Activated CD4-positive, alpha-beta memory T cell treated with anti-CD3 and anti-CD28 coated beads for 36 hours (primary cell): ENCODE data around the gene ATG12. TPM values are rescaled to one million over a fixed set of nuclear protein-coding genes. Genes with fewer than 3 reads are reported as not detected.

ENCODE experiments used
- CTCF ChIA-PET: fragments of 350-600 bp; sonication (Branson Sonifier 250); formaldehyde crosslinking; loops from one replicate; lab custom pipeline; 2021; ENCODE audit warnings: antibody characterized with exemption, inconsistent platforms; lab: Charles Lee
- POLR2A ChIA-PET: fragments of 350-600 bp; sonication (Branson Sonifier 250); formaldehyde crosslinking; loops from one replicate; lab custom pipeline; 2021; ENCODE audit warnings: antibody characterized with exemption; lab: Charles Lee
- DNase-seq: peaks from one replicate; pipeline ENCODE4 v3.0.0-alpha.2; 2020
- H3K27ac Mint-ChIP-seq: one replicate; pipeline ENCODE4 v1.8.0; 2021; ENCODE audit warnings: mixed read lengths
- H3K27me3 Mint-ChIP-seq: one replicate; pipeline ENCODE4 v1.8.0; 2021; ENCODE audit warnings: mixed read lengths
- H3K36me3 Mint-ChIP-seq: one replicate; pipeline ENCODE4 v1.8.0; 2021; ENCODE audit warnings: mixed read lengths
- H3K4me1 Mint-ChIP-seq: one replicate; pipeline ENCODE4 v1.8.0; 2021; ENCODE audit warnings: low read depth, mixed read lengths
- H3K4me3 Mint-ChIP-seq: one replicate; pipeline ENCODE4 v1.8.0; 2021; ENCODE audit warnings: mild to moderate bottlenecking, mixed read lengths
- H3K9me3 Mint-ChIP-seq: one replicate; pipeline ENCODE4 v1.8.0; 2021; ENCODE audit warnings: mixed read lengths
- intact Hi-C: fragments of 100-400 bp; cut with micrococcal nuclease; formaldehyde crosslinking; loops from one replicate; pipeline ENCODE4 v1.15.1; 2023
- total RNA-seq, 2 experiments: library from RNA; stranded (reverse); gene quantifications; one replicate each; pipeline ENCODE4 v1.2.3, GENCODE V29; 2021

The ATG12 gene
- total RNA-seq, 2 experiments from 2014 or later = 40.6 to 41.9 TPM

DNA sequence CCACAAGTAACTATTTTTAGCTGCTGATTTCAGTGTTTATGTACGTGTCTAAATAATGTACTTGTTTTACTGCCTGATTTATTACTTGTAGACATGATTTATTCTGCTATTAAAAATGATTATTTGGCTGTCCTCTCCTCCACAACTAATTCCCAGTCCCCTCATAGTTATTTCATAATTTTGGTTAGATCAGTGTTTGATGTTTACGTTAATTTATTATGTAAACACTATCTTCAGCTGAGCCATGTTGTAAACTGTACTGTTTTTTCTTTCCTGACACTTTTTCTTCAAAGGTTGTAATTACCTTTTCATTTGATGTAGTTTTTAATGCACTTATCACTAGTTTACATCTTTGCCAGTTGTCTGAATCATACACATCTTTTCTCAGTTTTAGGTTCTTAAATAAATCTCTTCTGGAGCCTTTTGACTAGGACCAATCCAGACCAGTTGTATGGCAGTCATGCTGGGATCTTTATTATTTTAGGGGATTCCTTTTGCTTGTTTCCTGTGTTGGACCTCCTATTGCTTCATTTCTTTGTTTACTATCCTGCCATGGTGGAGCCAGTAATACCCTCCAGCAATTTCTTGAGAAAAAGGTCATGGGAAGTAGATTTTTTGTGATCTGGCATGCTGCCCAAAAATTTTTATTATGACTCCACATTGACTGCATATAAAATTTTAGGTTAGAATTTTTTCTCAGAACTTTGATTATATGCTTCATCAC is 16.4 kb upstream of the ATG12 start:
- H3K27me3 Mint-ChIP-seq = no peaks in the 10 kb centered on the region
- peaks cover 11% of the 10 kb centered on the region for H3K36me3 Mint-ChIP-seq
- CTCF ChIA-PET = no interaction called here
- no peak overlapping the region for H3K4me3 Mint-ChIP-seq
- intact Hi-C loops = loop anchor here (2.0 kb wide), 1 partner anchor 15 kb away; no protein-coding TSS in a partner anchor
- H3K27ac Mint-ChIP-seq = no peak overlapping the region
- POLR2A ChIA-PET = interaction anchor here (1.3 kb wide), 1 partner anchor 17 kb away, joined by 4 read pairs; the partner anchor contains the start of genes AP3S1 and ATG12
- peaks cover 14% of the 10 kb centered on the region for H3K9me3 Mint-ChIP-seq
- peaks cover 26% of the 10 kb centered on the region for H3K4me1 Mint-ChIP-seq
- no peak for DNase-seq

GRCh38 chr5:115857057-115857479 is 15.7 kb upstream of the ATG12 start:
- H3K4me3 Mint-ChIP-seq = no peak overlapping the region
- peaks cover 11% of the 10 kb centered on the region for H3K36me3 Mint-ChIP-seq
- H3K27ac Mint-ChIP-seq = no peak overlapping the region
- intact Hi-C loops = loop anchor here (2.0 kb wide), 1 partner anchor 14 kb away; no protein-coding TSS in a partner anchor
- POLR2A ChIA-PET = interaction anchor here (1.3 kb wide), 1 partner anchor 16 kb away, joined by 4 read pairs; the partner anchor contains the start of genes AP3S1 and ATG12
- peaks cover 29% of the 10 kb centered on the region for H3K4me1 Mint-ChIP-seq
- H3K9me3 Mint-ChIP-seq = peaks cover 12% of the 10 kb centered on the region
- DNase-seq = no peak
- CTCF ChIA-PET = no interaction called here
- no peaks in the 10 kb centered on the region for H3K27me3 Mint-ChIP-seq

- ChIA-PET POLR2A (no interaction called here), CTCF (no interaction called here)
- Mint-ChIP-seq H3K9me3 (peaks cover 12% of the 10 kb centered on the region), H3K4me1 (peaks cover 37% of the 10 kb centered on the region), H3K36me3 (peaks cover 11% of the 10 kb centered on the region), H3K27me3 (no peaks in the 10 kb centered on the region), H3K27ac (no peak overlapping the region), H3K4me3 (no peak overlapping the region)
- intact Hi-C loops = loop anchor here (2.0 kb wide), 1 partner anchor 13 kb away; no protein-coding TSS in a partner anchor
- DNase-seq = no peak
Measured at GRCh38 chr5:115855959-115856358, 14.6 kb upstream of the ATG12 start.

DNA sequence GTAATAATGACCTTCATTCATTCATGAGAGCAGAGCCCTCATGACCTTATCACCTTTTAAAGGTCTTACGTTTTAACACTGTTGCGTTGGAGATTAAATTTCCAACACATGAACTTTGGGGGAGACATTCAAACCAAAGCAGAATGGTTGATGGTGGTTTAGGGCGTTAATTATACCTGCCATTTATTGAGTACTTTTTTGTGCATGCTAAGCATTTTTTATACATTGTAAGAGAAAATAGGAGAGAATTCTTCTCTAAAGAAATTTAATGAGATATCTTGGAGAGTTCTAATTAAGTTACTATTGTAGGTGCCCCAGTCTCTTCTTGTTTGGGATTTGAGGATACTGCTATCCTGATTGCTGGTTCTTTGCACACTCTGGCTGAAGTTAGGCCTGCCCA is 12.8 kb upstream of the ATG12 start:
- Mint-ChIP-seq H3K9me3 (peaks cover 12% of the 10 kb centered on the region), H3K27ac (no peak overlapping the region), H3K36me3 (peaks cover 11% of the 10 kb centered on the region), H3K4me1 (peaks cover 45% of the 10 kb centered on the region), H3K27me3 (no peaks in the 10 kb centered on the region), H3K4me3 (no peak overlapping the region)
- ChIA-PET POLR2A (no interaction called here), CTCF (no interaction called here)
- intact Hi-C loops = no loop called here
- no peak for DNase-seq

GRCh38 chr5:115850744-115851416 is 9.5 kb upstream of the ATG12 start:
- intact Hi-C loops = no loop called here
- Mint-ChIP-seq H3K4me3 (no peak overlapping the region), H3K27me3 (no peaks in the 10 kb centered on the region), H3K36me3 (peaks cover 11% of the 10 kb centered on the region), H3K27ac (no peak overlapping the region), H3K4me1 (peaks cover 31% of the 10 kb centered on the region), H3K9me3 (peaks cover 12% of the 10 kb centered on the region)
- DNase-seq = no peak
- ChIA-PET POLR2A (no interaction called here), CTCF (no interaction called here)

DNA sequence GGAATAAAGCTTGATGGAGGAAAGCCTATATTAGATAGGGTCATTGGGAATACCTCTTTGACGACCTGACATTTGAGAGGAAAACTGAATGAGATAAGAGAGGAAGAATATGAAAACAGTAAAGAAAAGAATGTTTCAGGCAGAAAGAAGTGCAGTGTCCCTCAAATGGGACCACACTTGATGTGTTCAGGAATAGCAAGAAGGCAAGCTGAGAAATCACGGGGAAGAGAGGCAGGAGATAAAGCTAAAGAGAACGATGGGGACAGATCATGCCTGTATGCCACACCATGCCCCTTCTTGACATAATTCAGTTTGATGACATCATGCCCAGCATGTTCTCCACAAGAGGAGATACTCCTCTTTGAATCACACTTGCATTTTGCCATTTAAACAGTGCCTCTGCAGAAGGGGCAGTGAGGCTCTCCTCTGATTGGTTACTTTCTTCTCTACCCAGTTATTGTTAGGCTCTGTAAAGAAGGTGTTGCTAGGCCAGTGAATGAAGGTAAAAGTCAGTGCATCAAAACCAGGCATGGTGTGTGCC is 8.0 kb upstream of the ATG12 start:
- peaks cover 39% of the 10 kb centered on the region for H3K4me1 Mint-ChIP-seq

DNA sequence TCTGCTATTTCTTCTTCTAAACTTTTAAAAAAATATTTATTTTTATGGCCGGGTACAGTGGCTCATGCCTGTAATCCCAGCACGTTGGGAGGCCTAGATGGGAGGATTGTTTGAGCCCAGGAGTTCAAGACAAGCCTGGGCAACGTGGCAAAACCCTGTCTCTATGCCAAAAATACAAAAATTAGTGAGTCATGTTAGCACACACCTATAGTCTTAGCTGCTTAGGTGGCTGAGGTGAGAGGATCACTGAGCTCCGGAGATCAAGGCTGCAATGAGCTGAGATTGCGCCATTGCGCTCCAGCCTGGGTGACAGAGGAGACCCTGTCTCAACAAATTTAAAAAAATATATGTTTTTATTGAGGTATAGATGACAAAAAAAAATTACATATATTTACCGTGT is 5.9 kb upstream of the ATG12 start:
- intact Hi-C loops = no loop called here
- Mint-ChIP-seq H3K9me3 (no peaks in the 10 kb centered on the region), H3K4me3 (no peak overlapping the region), H3K36me3 (no peaks in the 10 kb centered on the region), H3K27me3 (no peaks in the 10 kb centered on the region), H3K27ac (no peak overlapping the region), H3K4me1 (peaks cover 48% of the 10 kb centered on the region)
- POLR2A ChIA-PET = no interaction called here
- DNase-seq = no peak
- CTCF ChIA-PET = no interaction called here

More for the DNA sequence above, 8.0 kb upstream of the ATG12 start:
- DNase-seq = no peak
- Mint-ChIP-seq H3K27me3 (no peaks in the 10 kb centered on the region), H3K36me3 (peaks cover 11% of the 10 kb centered on the region), H3K9me3 (peaks cover 12% of the 10 kb centered on the region), H3K4me3 (no peak overlapping the region), H3K27ac (no peak overlapping the region)
- POLR2A ChIA-PET = no interaction called here
- intact Hi-C loops = no loop called here
- CTCF ChIA-PET = interaction anchor here (1.1 kb wide), 1 partner anchor 539 kb away, joined by 3 read pairs; no protein-coding TSS in a partner anchor

GRCh38 chr5:115844321-115844817 is 3.0 kb upstream of the ATG12 start:
- ChIA-PET POLR2A (no interaction called here), CTCF (interaction anchor here (1.1 to 1.7 kb wide), 2 partner anchors 215 to 224 kb away, joined by 3 to 4 read pairs; no protein-coding TSS in a partner anchor)
- intact Hi-C loops = loop anchor here (5.0 kb wide), 2 partner anchors 582 to 677 kb away; partner anchors contain the start of genes PGGT1B and TRIM36
- Mint-ChIP-seq H3K4me3 (no peak overlapping the region), H3K27me3 (no peaks in the 10 kb centered on the region), H3K9me3 (no peaks in the 10 kb centered on the region), H3K27ac (no peak overlapping the region), H3K36me3 (peaks cover 5% of the 10 kb centered on the region), H3K4me1 (peaks cover 40% of the 10 kb centered on the region)
- DNase-seq = no peak

- CTCF ChIA-PET = interaction anchor here (0.8 to 1.7 kb wide), 6 partner anchors 119 to 300 kb away, joined by 3 to 6 read pairs (median 4); partner anchors contain the start of genes COMMD10 and LVRN
- Mint-ChIP-seq H3K4me3 (peak overlapping the region; percentile 95), H3K27me3 (no peaks in the 10 kb centered on the region), H3K36me3 (peaks cover 5% of the 10 kb centered on the region), H3K4me1 (peaks cover 42% of the 10 kb centered on the region), H3K27ac (no peak overlapping the region), H3K9me3 (no peaks in the 10 kb centered on the region)
- no peak for DNase-seq
- intact Hi-C loops = loop anchor here (2.0 to 5.0 kb wide), 3 partner anchors 13 to 676 kb away; partner anchors contain the start of genes PGGT1B and TRIM36
- POLR2A ChIA-PET = interaction anchor here (2.4 kb wide), 1 partner anchor 300 kb away, joined by 7 read pairs; the partner anchor contains the start of gene FEM1C
Measured at GRCh38 chr5:115843444-115844130, 2.2 kb upstream of the ATG12 start.

DNA sequence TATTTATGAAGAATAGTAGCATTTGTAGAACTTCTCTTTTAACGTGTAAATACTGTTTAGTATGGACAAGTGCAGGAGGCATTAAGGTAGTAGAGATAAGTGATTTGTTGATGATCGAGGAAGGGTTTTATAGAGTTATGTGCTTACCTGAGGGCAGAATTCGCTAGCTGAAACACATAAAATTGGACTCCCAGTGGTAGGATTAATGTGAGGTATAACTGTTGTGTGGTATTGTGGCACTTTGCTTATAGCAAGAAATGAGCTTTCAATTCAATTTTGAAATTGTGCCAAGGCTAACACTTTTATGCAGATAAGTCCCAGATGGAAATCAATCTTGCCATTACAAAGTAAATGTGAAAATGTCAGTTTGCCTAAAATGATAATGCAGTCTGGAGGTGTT is 1.6 kb upstream of the ATG12 start:
- Mint-ChIP-seq H3K27me3 (no peaks in the 10 kb centered on the region), H3K9me3 (no peaks in the 10 kb centered on the region), H3K36me3 (peaks cover 5% of the 10 kb centered on the region), H3K4me1 (peaks cover 44% of the 10 kb centered on the region), H3K4me3 (peak overlapping the region; percentile 95), H3K27ac (peak overlapping the region; percentile 82)
- CTCF ChIA-PET = interaction anchor here (0.8 to 1.7 kb wide), 6 partner anchors 120 to 299 kb away, joined by 3 to 6 read pairs (median 4); partner anchors contain the start of genes COMMD10 and LVRN
- POLR2A ChIA-PET = interaction anchor here (1.0 to 2.4 kb wide), 2 partner anchors 218 to 299 kb away, joined by 5 to 7 read pairs; partner anchors contain the start of gene FEM1C
- DNase-seq = no peak
- intact Hi-C loops = loop anchor here (2.0 to 5.0 kb wide), 3 partner anchors 14 to 676 kb away; partner anchors contain the start of genes PGGT1B and TRIM36
